ENCODE measurements around the gene SLC35A4.
A peak's percentile ranks its signal among the peaks of the same experiment; 100 is the strongest.

Gene SLC35A4

GRCh38 chr5:140564196-140565023 lies at the start of gene SLC35A4, which contains the start of gene APBB3:
Gene SLC35A4 (plus strand): TSS chr5:140564828. CDS start chr5:140567170, 2,342 bp downstream.
Gene APBB3 (minus strand): TSS chr5:140564598. CDS start chr5:140564245, 353 bp downstream.
- peak; percentile 98 for DNase-seq

GRCh38 chr5:140524003-140524402 lies 40.6 kb upstream of the SLC35A4 start:
- DNase-seq: no peak

- no peak for DNase-seq
Observed at GRCh38 chr5:140540227-140540626, 24.4 kb upstream of the SLC35A4 start.

GRCh38 chr5:140542972-140543371 lies 21.7 kb upstream of the SLC35A4 start:
- DNase-seq: no peak

- DNase-seq: no peak
Observed at GRCh38 chr5:140544986-140545385, 19.6 kb upstream of the SLC35A4 start.

- no peak for DNase-seq
Observed at GRCh38 chr5:140545606-140546005, 19.0 kb upstream of the SLC35A4 start.

- peak; percentile 67 for DNase-seq
Observed at GRCh38 chr5:140546851-140547507, 17.6 kb upstream of the SLC35A4 start.

GRCh38 chr5:140547508-140548299 lies 16.9 kb upstream of the SLC35A4 start, which contains the start of gene EIF4EBP3:
Gene EIF4EBP3 (plus strand): TSS chr5:140547662. CDS start chr5:140547738, 76 bp downstream.
- DNase-seq: peak; percentile 99

- DNase-seq: no peak
Observed at GRCh38 chr5:140548300-140548688, 16.3 kb upstream of the SLC35A4 start.

GRCh38 chr5:140548791-140549190 lies 15.8 kb upstream of the SLC35A4 start:
- DNase-seq: no peak

GRCh38 chr5:140549237-140550144 lies 15.1 kb upstream of the SLC35A4 start:
- DNase-seq: no peak

GRCh38 chr5:140550147-140551079 lies 14.2 kb upstream of the SLC35A4 start:
- DNase-seq: no peak

GRCh38 chr5:140551872-140552271 lies 12.8 kb upstream of the SLC35A4 start:
- DNase-seq: no peak

- DNase-seq: no peak
Observed at GRCh38 chr5:140553657-140554056, 11.0 kb upstream of the SLC35A4 start.

GRCh38 chr5:140554454-140554853 lies 10.2 kb upstream of the SLC35A4 start:
- no peak for DNase-seq

- no peak for DNase-seq
Observed at GRCh38 chr5:140555747-140556312, 8.8 kb upstream of the SLC35A4 start.

- no peak for DNase-seq
Observed at GRCh38 chr5:140556438-140556837, 8.2 kb upstream of the SLC35A4 start.

- DNase-seq: peak; percentile 96
Observed at GRCh38 chr5:140557136-140557805, 7.4 kb upstream of the SLC35A4 start, which contains the start of gene SRA1. Gene SRA1 (minus strand): TSS chr5:140557473. CDS start chr5:140557452, 21 bp downstream.

GRCh38 chr5:140557965-140558364 lies 6.7 kb upstream of the SLC35A4 start:
- no peak for DNase-seq

- no peak for DNase-seq
Observed at GRCh38 chr5:140558542-140558941, 6.1 kb upstream of the SLC35A4 start.

All from islet precursor cell (in vitro differentiated cells).